ENCODE results near the gene EGLN3.

GRCh38 chr14:33992274-33993007, 41.6 kb upstream of the EGLN3 start:
- TF ChIP-seq CTCF (conservative IDR thresholded peaks at IDR 0.05; ENCODE audit: low read length) (no peak), EZH2phosphoT487 (IDR thresholded peaks at IDR 0.05; ENCODE audit: borderline replicate concordance) (no peak)
